ENCODE measurements around the gene ALDH3B2.

The ALDH3B2 gene

GRCh38 chr11:67670316-67671210 is 3.9 kb downstream of the ALDH3B2 start:
- Histone ChIP-seq H3K27ac (ENCODE audit: insufficient read depth, low read length, poor library complexity, severe bottlenecking) (no peak overlapping the region), H3K9me3 (ENCODE audit: control insufficient read depth, low read length) (no peaks in the 10 kb centered on the region), H3K4me3 (ENCODE audit: insufficient read depth, low read depth, low read length, poor library complexity, severe bottlenecking) (no peak overlapping the region), H3K4me1 (ENCODE audit: control insufficient read depth, insufficient read depth, low read length, poor library complexity, severe bottlenecking) (no peaks in the 10 kb centered on the region), H3K27me3 (replicated peaks; ENCODE audit: control insufficient read depth, insufficient read depth, low read length, poor library complexity, severe bottlenecking) (no peaks in the 10 kb centered on the region), H3K36me3 (ENCODE audit: control insufficient read depth, insufficient read depth, low read length) (no peaks in the 10 kb centered on the region)
- DNase-seq: no peak

GRCh38 chr11:67668192-67668551 is 6.3 kb downstream of the ALDH3B2 start:
- no peaks in the 10 kb centered on the region for H3K27me3 ChIP-seq (replicated peaks; ENCODE audit: control insufficient read depth, insufficient read depth, low read length, poor library complexity, severe bottlenecking)
- H3K4me3 ChIP-seq (ENCODE audit: insufficient read depth, low read depth, low read length, poor library complexity, severe bottlenecking): no peak overlapping the region
- no peaks in the 10 kb centered on the region for H3K4me1 ChIP-seq (ENCODE audit: control insufficient read depth, insufficient read depth, low read length, poor library complexity, severe bottlenecking)

GRCh38 chr11:67667490-67668191 is 6.8 kb downstream of the ALDH3B2 start:
- H3K9me3 ChIP-seq (ENCODE audit: control insufficient read depth, low read length): no peaks in the 10 kb centered on the region
- DNase-seq: no peak
- no peaks in the 10 kb centered on the region for H3K36me3 ChIP-seq (ENCODE audit: control insufficient read depth, insufficient read depth, low read length)
- no peaks in the 10 kb centered on the region for H3K4me1 ChIP-seq (ENCODE audit: control insufficient read depth, insufficient read depth, low read length, poor library complexity, severe bottlenecking)
- no peak overlapping the region for H3K27ac ChIP-seq (ENCODE audit: insufficient read depth, low read length, poor library complexity, severe bottlenecking)
- H3K4me3 ChIP-seq (ENCODE audit: insufficient read depth, low read depth, low read length, poor library complexity, severe bottlenecking): no peak overlapping the region
- H3K27me3 ChIP-seq (replicated peaks; ENCODE audit: control insufficient read depth, insufficient read depth, low read length, poor library complexity, severe bottlenecking): no peaks in the 10 kb centered on the region

More at GRCh38 chr11:67668192-67668551, 6.3 kb downstream of the ALDH3B2 start:
- Histone ChIP-seq H3K36me3 (ENCODE audit: control insufficient read depth, insufficient read depth, low read length) (no peaks in the 10 kb centered on the region), H3K9me3 (ENCODE audit: control insufficient read depth, low read length) (no peaks in the 10 kb centered on the region), H3K27ac (ENCODE audit: insufficient read depth, low read length, poor library complexity, severe bottlenecking) (no peak overlapping the region)
- no peak for DNase-seq

- no peak overlapping the region for H3K27ac ChIP-seq (ENCODE audit: insufficient read depth, low read length, poor library complexity, severe bottlenecking)
- H3K4me1 ChIP-seq (ENCODE audit: control insufficient read depth, insufficient read depth, low read length, poor library complexity, severe bottlenecking): no peaks in the 10 kb centered on the region
- H3K36me3 ChIP-seq (ENCODE audit: control insufficient read depth, insufficient read depth, low read length): no peaks in the 10 kb centered on the region
Observed at GRCh38 chr11:67666676-67667489, 7.5 kb downstream of the ALDH3B2 start.

GRCh38 chr11:67666303-67666645 is 8.1 kb downstream of the ALDH3B2 start:
- Histone ChIP-seq H3K4me3 (ENCODE audit: insufficient read depth, low read depth, low read length, poor library complexity, severe bottlenecking) (no peak overlapping the region), H3K27me3 (replicated peaks; ENCODE audit: control insufficient read depth, insufficient read depth, low read length, poor library complexity, severe bottlenecking) (no peaks in the 10 kb centered on the region), H3K27ac (ENCODE audit: insufficient read depth, low read length, poor library complexity, severe bottlenecking) (no peak overlapping the region), H3K36me3 (ENCODE audit: control insufficient read depth, insufficient read depth, low read length) (no peaks in the 10 kb centered on the region), H3K4me1 (ENCODE audit: control insufficient read depth, insufficient read depth, low read length, poor library complexity, severe bottlenecking) (no peaks in the 10 kb centered on the region), H3K9me3 (ENCODE audit: control insufficient read depth, low read length) (no peaks in the 10 kb centered on the region)
- no peak for DNase-seq

More at GRCh38 chr11:67666676-67667489, 7.5 kb downstream of the ALDH3B2 start:
- no peak for DNase-seq
- H3K4me3 ChIP-seq (ENCODE audit: insufficient read depth, low read depth, low read length, poor library complexity, severe bottlenecking): no peak overlapping the region
- H3K27me3 ChIP-seq (replicated peaks; ENCODE audit: control insufficient read depth, insufficient read depth, low read length, poor library complexity, severe bottlenecking): no peaks in the 10 kb centered on the region
- H3K9me3 ChIP-seq (ENCODE audit: control insufficient read depth, low read length): no peaks in the 10 kb centered on the region

- DNase-seq: no peak
- Histone ChIP-seq H3K36me3 (ENCODE audit: control insufficient read depth, insufficient read depth, low read length) (no peaks in the 10 kb centered on the region), H3K27ac (ENCODE audit: insufficient read depth, low read length, poor library complexity, severe bottlenecking) (no peak overlapping the region), H3K4me3 (ENCODE audit: insufficient read depth, low read depth, low read length, poor library complexity, severe bottlenecking) (no peak overlapping the region), H3K4me1 (ENCODE audit: control insufficient read depth, insufficient read depth, low read length, poor library complexity, severe bottlenecking) (no peaks in the 10 kb centered on the region), H3K27me3 (replicated peaks; ENCODE audit: control insufficient read depth, insufficient read depth, low read length, poor library complexity, severe bottlenecking) (no peaks in the 10 kb centered on the region), H3K9me3 (ENCODE audit: control insufficient read depth, low read length) (no peaks in the 10 kb centered on the region)
Observed at GRCh38 chr11:67665541-67666302, 8.7 kb downstream of the ALDH3B2 start.

GRCh38 chr11:67664696-67665540 is 9.5 kb downstream of the ALDH3B2 start:
- no peaks in the 10 kb centered on the region for H3K4me1 ChIP-seq (ENCODE audit: control insufficient read depth, insufficient read depth, low read length, poor library complexity, severe bottlenecking)
- no peak for DNase-seq
- no peak overlapping the region for H3K4me3 ChIP-seq (ENCODE audit: insufficient read depth, low read depth, low read length, poor library complexity, severe bottlenecking)
- H3K27ac ChIP-seq (ENCODE audit: insufficient read depth, low read length, poor library complexity, severe bottlenecking): no peak overlapping the region
- H3K36me3 ChIP-seq (ENCODE audit: control insufficient read depth, insufficient read depth, low read length): no peaks in the 10 kb centered on the region
- H3K9me3 ChIP-seq (ENCODE audit: control insufficient read depth, low read length): no peaks in the 10 kb centered on the region
- no peaks in the 10 kb centered on the region for H3K27me3 ChIP-seq (replicated peaks; ENCODE audit: control insufficient read depth, insufficient read depth, low read length, poor library complexity, severe bottlenecking)

- H3K4me1 ChIP-seq (ENCODE audit: control insufficient read depth, insufficient read depth, low read length, poor library complexity, severe bottlenecking): no peaks in the 10 kb centered on the region
- H3K36me3 ChIP-seq (ENCODE audit: control insufficient read depth, insufficient read depth, low read length): no peaks in the 10 kb centered on the region
- H3K27me3 ChIP-seq (replicated peaks; ENCODE audit: control insufficient read depth, insufficient read depth, low read length, poor library complexity, severe bottlenecking): no peaks in the 10 kb centered on the region
- no peak overlapping the region for H3K27ac ChIP-seq (ENCODE audit: insufficient read depth, low read length, poor library complexity, severe bottlenecking)
- DNase-seq: no peak
- no peaks in the 10 kb centered on the region for H3K9me3 ChIP-seq (ENCODE audit: control insufficient read depth, low read length)
- H3K4me3 ChIP-seq (ENCODE audit: insufficient read depth, low read depth, low read length, poor library complexity, severe bottlenecking): no peak overlapping the region
Observed at GRCh38 chr11:67664213-67664585, 10.2 kb downstream of the ALDH3B2 start.

Data from effector memory CD4-positive, alpha-beta T cell (primary cell).